ENCODE data around the gene PLEKHG5. TPM values are rescaled to one million over a fixed set of nuclear protein-coding genes. Genes with fewer than 3 reads are reported as not detected.

PLEKHG5 gene
- total and polyA plus RNA-seq, 3 experiments from 2014 or later, result 1.0 to 2.6 (median 2.2) TPM

GRCh38 chr1:6513320-6513801 is 21.9 kb upstream of the PLEKHG5 start:
- Mint-ChIP-seq H3K27me3 (no peaks in the 10 kb centered on the region), H3K27ac (peak overlapping the region in 1 of 8 donors; percentile 65), H3K4me3 (no peak overlapping the region), H3K9me3 (no peaks in the 10 kb centered on the region), H3K36me3 (no peaks in the 10 kb centered on the region), H3K4me1 (no peaks in the 10 kb centered on the region)
- ChIA-PET CTCF (no interaction called here), POLR2A (no interaction called here)
- H3K27ac ChIP-seq (ENCODE audit: low read depth, low read length), result no peak overlapping the region
- no peaks in the 10 kb centered on the region for H3K9me3 ChIP-seq (ENCODE audit: low read length)
- no peaks in the 10 kb centered on the region for H3K36me3 ChIP-seq (ENCODE audit: insufficient read depth, low read length)
- H3K4me3 ChIP-seq (ENCODE audit: low read length), result no peak overlapping the region
- peaks cover 3% of the 10 kb centered on the region for H3K27me3 ChIP-seq (ENCODE audit: insufficient read depth, low read length, poor library complexity, severe bottlenecking)
- no peaks in the 10 kb centered on the region for H3K4me1 ChIP-seq (ENCODE audit: insufficient read depth, low read length)
- no peak for DNase-seq

- ChIA-PET POLR2A (no interaction called here), CTCF (no interaction called here)
- Mint-ChIP-seq H3K9me3 (no peaks in the 10 kb centered on the region), H3K4me3 (no peak overlapping the region), H3K36me3 (no peaks in the 10 kb centered on the region), H3K4me1 (no peaks in the 10 kb centered on the region), H3K27ac (peak overlapping the region in 2 of 8 donors; percentile 33 to 65), H3K27me3 (no peaks in the 10 kb centered on the region)
- Histone ChIP-seq H3K4me3 (ENCODE audit: low read length) (no peak overlapping the region), H3K36me3 (ENCODE audit: insufficient read depth, low read length) (no peaks in the 10 kb centered on the region), H3K27ac (ENCODE audit: low read depth, low read length) (no peak overlapping the region), H3K9me3 (ENCODE audit: low read length) (no peaks in the 10 kb centered on the region), H3K4me1 (ENCODE audit: insufficient read depth, low read length) (no peaks in the 10 kb centered on the region), H3K27me3 (ENCODE audit: insufficient read depth, low read length, poor library complexity, severe bottlenecking) (peaks cover 5% of the 10 kb centered on the region)
- no peak for DNase-seq
Measured at GRCh38 chr1:6512908-6513280, 21.4 kb upstream of the PLEKHG5 start.

GRCh38 chr1:6512245-6512907 is 20.9 kb upstream of the PLEKHG5 start:
- CTCF ChIA-PET, result no interaction called here
- H3K4me1 Mint-ChIP-seq, result no peaks in the 10 kb centered on the region
- POLR2A ChIA-PET, result no interaction called here

GRCh38 chr1:6511561-6512244 is 20.2 kb upstream of the PLEKHG5 start:
- CTCF ChIA-PET, result no interaction called here
- POLR2A ChIA-PET, result no interaction called here

More at GRCh38 chr1:6512245-6512907, 20.9 kb upstream of the PLEKHG5 start:
- H3K27ac Mint-ChIP-seq, result peak overlapping the region in 1 of 8 donors; percentile 33
- no peak for DNase-seq
- Histone ChIP-seq H3K4me1 (ENCODE audit: insufficient read depth, low read length) (no peaks in the 10 kb centered on the region), H3K36me3 (ENCODE audit: insufficient read depth, low read length) (no peaks in the 10 kb centered on the region), H3K9me3 (ENCODE audit: low read length) (no peaks in the 10 kb centered on the region), H3K4me3 (ENCODE audit: low read length) (no peak overlapping the region), H3K27me3 (ENCODE audit: insufficient read depth, low read length, poor library complexity, severe bottlenecking) (peaks cover 5% of the 10 kb centered on the region), H3K27ac (ENCODE audit: low read depth, low read length) (no peak overlapping the region)
- H3K4me3 Mint-ChIP-seq, result no peak overlapping the region
- H3K27me3 Mint-ChIP-seq, result no peaks in the 10 kb centered on the region
- no peaks in the 10 kb centered on the region for H3K36me3 Mint-ChIP-seq
- no peaks in the 10 kb centered on the region for H3K9me3 Mint-ChIP-seq

GRCh38 chr1:6511056-6511455 is 19.6 kb upstream of the PLEKHG5 start:
- H3K4me1 ChIP-seq (ENCODE audit: insufficient read depth, low read length), result no peaks in the 10 kb centered on the region
- H3K9me3 Mint-ChIP-seq, result no peaks in the 10 kb centered on the region
- no peak for DNase-seq
- no peaks in the 10 kb centered on the region for H3K36me3 ChIP-seq (ENCODE audit: insufficient read depth, low read length)
- no peaks in the 10 kb centered on the region for H3K36me3 Mint-ChIP-seq
- POLR2A ChIA-PET, result no interaction called here
- no peak overlapping the region for H3K4me3 ChIP-seq (ENCODE audit: low read length)
- H3K4me1 Mint-ChIP-seq, result no peaks in the 10 kb centered on the region
- no peak overlapping the region for H3K27ac Mint-ChIP-seq
- peaks cover 5% of the 10 kb centered on the region for H3K27me3 ChIP-seq (ENCODE audit: insufficient read depth, low read length, poor library complexity, severe bottlenecking)
- H3K4me3 Mint-ChIP-seq, result no peak overlapping the region
- H3K9me3 ChIP-seq (ENCODE audit: low read length), result no peaks in the 10 kb centered on the region
- peaks cover 2 to 6% of the 10 kb centered on the region in 2 donors for H3K27me3 Mint-ChIP-seq
- no peak overlapping the region for H3K27ac ChIP-seq (ENCODE audit: low read depth, low read length)
- CTCF ChIA-PET, result no interaction called here

More at GRCh38 chr1:6511561-6512244, 20.2 kb upstream of the PLEKHG5 start:
- H3K27me3 ChIP-seq (ENCODE audit: insufficient read depth, low read length, poor library complexity, severe bottlenecking), result peaks cover 5% of the 10 kb centered on the region
- Mint-ChIP-seq H3K4me3 (no peak overlapping the region), H3K27me3 (peaks cover 1 to 5% of the 10 kb centered on the region in 2 donors), H3K27ac (no peak overlapping the region), H3K9me3 (no peaks in the 10 kb centered on the region), H3K36me3 (no peaks in the 10 kb centered on the region), H3K4me1 (no peaks in the 10 kb centered on the region)
- no peak overlapping the region for H3K4me3 ChIP-seq (ENCODE audit: low read length)
- no peak for DNase-seq
- no peaks in the 10 kb centered on the region for H3K36me3 ChIP-seq (ENCODE audit: insufficient read depth, low read length)
- no peaks in the 10 kb centered on the region for H3K9me3 ChIP-seq (ENCODE audit: low read length)
- H3K4me1 ChIP-seq (ENCODE audit: insufficient read depth, low read length), result no peaks in the 10 kb centered on the region
- no peak overlapping the region for H3K27ac ChIP-seq (ENCODE audit: low read depth, low read length)

GRCh38 chr1:6510493-6510892 is 19.0 kb upstream of the PLEKHG5 start:
- H3K27ac Mint-ChIP-seq, result no peak overlapping the region
- POLR2A ChIA-PET, result no interaction called here

GRCh38 chr1:6509919-6510291 is 18.4 kb upstream of the PLEKHG5 start:
- Histone ChIP-seq H3K4me3 (ENCODE audit: low read length) (no peak overlapping the region), H3K9me3 (ENCODE audit: low read length) (no peaks in the 10 kb centered on the region), H3K27ac (ENCODE audit: low read depth, low read length) (no peak overlapping the region), H3K4me1 (ENCODE audit: insufficient read depth, low read length) (no peaks in the 10 kb centered on the region), H3K27me3 (ENCODE audit: insufficient read depth, low read length, poor library complexity, severe bottlenecking) (peaks cover 5% of the 10 kb centered on the region), H3K36me3 (ENCODE audit: insufficient read depth, low read length) (no peaks in the 10 kb centered on the region)
- no peak overlapping the region for H3K4me3 Mint-ChIP-seq
- H3K27ac Mint-ChIP-seq, result no peak overlapping the region
- peaks cover 2 to 6% of the 10 kb centered on the region in 2 donors for H3K27me3 Mint-ChIP-seq
- ChIA-PET CTCF (no interaction called here), POLR2A (no interaction called here)
- no peak for DNase-seq
- H3K9me3 Mint-ChIP-seq, result no peaks in the 10 kb centered on the region
- H3K4me1 Mint-ChIP-seq, result no peaks in the 10 kb centered on the region
- no peaks in the 10 kb centered on the region for H3K36me3 Mint-ChIP-seq

More at GRCh38 chr1:6510493-6510892, 19.0 kb upstream of the PLEKHG5 start:
- CTCF ChIA-PET, result no interaction called here
- H3K36me3 Mint-ChIP-seq, result no peaks in the 10 kb centered on the region
- H3K27me3 Mint-ChIP-seq, result peaks cover 2 to 6% of the 10 kb centered on the region in 2 donors
- Histone ChIP-seq H3K4me3 (ENCODE audit: low read length) (no peak overlapping the region), H3K4me1 (ENCODE audit: insufficient read depth, low read length) (no peaks in the 10 kb centered on the region), H3K36me3 (ENCODE audit: insufficient read depth, low read length) (no peaks in the 10 kb centered on the region), H3K27ac (ENCODE audit: low read depth, low read length) (no peak overlapping the region), H3K27me3 (ENCODE audit: insufficient read depth, low read length, poor library complexity, severe bottlenecking) (peaks cover 5% of the 10 kb centered on the region), H3K9me3 (ENCODE audit: low read length) (no peaks in the 10 kb centered on the region)
- H3K9me3 Mint-ChIP-seq, result no peaks in the 10 kb centered on the region
- H3K4me3 Mint-ChIP-seq, result no peak overlapping the region
- no peaks in the 10 kb centered on the region for H3K4me1 Mint-ChIP-seq
- DNase-seq, result no peak

- Mint-ChIP-seq H3K4me1 (no peaks in the 10 kb centered on the region), H3K27ac (no peak overlapping the region), H3K36me3 (no peaks in the 10 kb centered on the region), H3K9me3 (no peaks in the 10 kb centered on the region), H3K4me3 (no peak overlapping the region), H3K27me3 (peaks cover 2 to 6% of the 10 kb centered on the region in 2 donors)
- DNase-seq, result no peak
- POLR2A ChIA-PET, result no interaction called here
- no peaks in the 10 kb centered on the region for H3K9me3 ChIP-seq (ENCODE audit: low read length)
- CTCF ChIA-PET, result interaction anchor here (0.8 to 0.9 kb wide), 2 partner anchors 19 to 20 kb away, joined by 3 read pairs; no protein-coding TSS in a partner anchor
- H3K36me3 ChIP-seq (ENCODE audit: insufficient read depth, low read length), result no peaks in the 10 kb centered on the region
- H3K4me3 ChIP-seq (ENCODE audit: low read length), result no peak overlapping the region
- H3K4me1 ChIP-seq (ENCODE audit: insufficient read depth, low read length), result no peaks in the 10 kb centered on the region
- H3K27me3 ChIP-seq (ENCODE audit: insufficient read depth, low read length, poor library complexity, severe bottlenecking), result peaks cover 5% of the 10 kb centered on the region
- no peak overlapping the region for H3K27ac ChIP-seq (ENCODE audit: low read depth, low read length)
Measured at GRCh38 chr1:6509220-6509918, 17.9 kb upstream of the PLEKHG5 start.

Measured in CD8-positive, alpha-beta memory T cell (primary cell).